ENCODE data around the gene HDAC4. TPM values are rescaled to one million over a fixed set of nuclear protein-coding genes. Genes with fewer than 3 reads are reported as not detected.

HDAC4 gene
- total RNA-seq, 1 experiment from 2014 or later = 40.1 TPM

DNA sequence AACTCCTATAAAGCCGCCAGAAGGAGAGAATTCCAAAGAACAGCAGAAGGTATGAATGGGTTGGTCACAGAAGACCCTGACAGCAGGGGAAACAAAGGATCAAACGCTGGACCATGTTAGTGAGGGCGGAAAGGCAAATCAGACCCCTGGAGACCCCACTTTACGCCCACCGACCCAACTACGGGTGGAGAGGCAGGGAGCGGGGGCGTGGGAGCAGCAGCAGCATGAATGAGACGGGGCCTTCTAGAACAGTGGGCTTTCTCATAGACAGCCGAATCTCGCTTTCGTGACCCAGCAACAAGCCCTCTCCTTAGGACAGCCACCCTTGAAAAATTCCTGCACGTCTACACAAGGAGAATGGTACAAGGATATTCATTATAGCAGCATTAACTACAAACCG, 191.0 kb downstream of the HDAC4 start:
- H3K27me3 ChIP-seq (ENCODE audit: control insufficient read depth, insufficient read depth, low read length) = no peaks in the 10 kb centered on the region
- no TSS peak for BruUV-seq (replicated peaks)
- no peaks in the 10 kb centered on the region for H3K9me3 ChIP-seq (ENCODE audit: control insufficient read depth, insufficient read depth, low read depth, low read length)
- intact Hi-C loops (cut with micrococcal nuclease; ENCODE audit: unreplicated experiment) = no loop called here
- no peak overlapping the region for H3K27ac ChIP-seq (ENCODE audit: low read length)
- DNase-seq (ENCODE audit: low read depth, low spot score) (no peak), ATAC-seq (no peak)
- ChIA-PET CTCF (no interaction called here), POLR2A (no interaction called here)
- no peak for TF ChIP-seq REST (IDR thresholded peaks at IDR 0.05; ENCODE audit: insufficient read depth in 1 of 2, low read depth in 2 of 2, low read length in 1 of 2)
- TF ChIP-seq SIN3A (IDR thresholded peaks at IDR 0.05; ENCODE audit: borderline replicate concordance, insufficient read depth, low read depth, low read length) = no peak
- no peak for TF ChIP-seq POLR2AphosphoS5 (IDR thresholded peaks at IDR 0.05; ENCODE audit: low read depth, low read length)
- no peak for TF ChIP-seq TCF7L2 (IDR thresholded peaks at IDR 0.05; ENCODE audit: low read depth, low read length)
- no peaks in the 10 kb centered on the region for H3K4me1 ChIP-seq (ENCODE audit: control insufficient read depth, insufficient read depth, low read length)
- no peaks in the 10 kb centered on the region for H3K36me3 ChIP-seq (ENCODE audit: control insufficient read depth, insufficient read depth, low read length)
- H3K4me3 ChIP-seq (ENCODE audit: low read depth in 2 of 2, low read length in 2 of 2) = no peak overlapping the region
- in situ Hi-C loops (cut with HindIII; ENCODE audit: low pct_unique_long_range_greater_than_20kb, low sequenced_read_pairs) = no loop called here

DNA sequence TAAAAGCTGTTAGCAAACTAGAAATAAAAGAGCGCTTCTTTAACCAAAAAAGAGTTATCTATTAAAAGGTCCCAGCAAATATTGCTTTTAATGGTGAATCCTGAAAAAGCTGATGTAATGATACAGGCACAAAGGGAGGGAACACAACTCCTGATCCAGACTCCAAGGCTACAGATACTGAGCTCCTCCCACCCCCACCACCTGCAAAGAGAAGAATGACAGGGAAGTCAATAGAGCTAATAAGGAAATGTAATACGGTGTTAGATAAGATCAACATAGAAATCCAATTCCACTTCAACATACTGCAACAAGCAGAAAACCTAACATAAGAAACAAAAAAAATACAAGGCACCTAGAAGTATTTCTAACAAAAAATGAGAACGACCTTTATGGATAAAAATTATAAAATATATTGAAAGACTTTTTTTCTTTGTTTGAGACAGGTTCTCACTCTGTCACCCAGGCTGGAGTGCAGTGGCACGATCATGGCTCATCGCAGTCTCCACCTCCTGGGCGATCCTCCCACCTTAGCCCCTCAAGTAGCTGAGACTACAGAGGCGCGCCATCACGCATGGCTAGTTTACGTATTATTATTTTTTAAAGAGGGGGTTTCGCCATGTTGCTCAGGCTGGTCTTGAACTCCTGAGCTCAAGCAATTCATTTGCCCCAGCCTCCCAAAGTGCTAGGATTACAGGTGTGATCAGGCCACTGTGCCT, 192.2 kb downstream of the HDAC4 start:
- no peak overlapping the region for H3K27ac ChIP-seq (ENCODE audit: low read length)
- no peak for ATAC-seq
- DNase-seq (ENCODE audit: low read depth, low spot score) = no peak
- in situ Hi-C loops (cut with HindIII; ENCODE audit: low pct_unique_long_range_greater_than_20kb, low sequenced_read_pairs) = no loop called here
- H3K36me3 ChIP-seq (ENCODE audit: control insufficient read depth, insufficient read depth, low read length) = no peaks in the 10 kb centered on the region
- H3K9me3 ChIP-seq (ENCODE audit: control insufficient read depth, insufficient read depth, low read depth, low read length) = no peaks in the 10 kb centered on the region
- intact Hi-C loops (cut with micrococcal nuclease; ENCODE audit: unreplicated experiment) = no loop called here
- ChIA-PET POLR2A (interaction anchor here (0.6 kb wide), 1 partner anchor 156 kb away, joined by 3 read pairs; no protein-coding TSS in a partner anchor), CTCF (no interaction called here)
- no peak overlapping the region for H3K4me3 ChIP-seq (ENCODE audit: low read depth in 2 of 2, low read length in 2 of 2)
- no peaks in the 10 kb centered on the region for H3K27me3 ChIP-seq (ENCODE audit: control insufficient read depth, insufficient read depth, low read length)
- no peak for TF ChIP-seq SIN3A (IDR thresholded peaks at IDR 0.05; ENCODE audit: borderline replicate concordance, insufficient read depth, low read depth, low read length)
- TF ChIP-seq POLR2AphosphoS5 (IDR thresholded peaks at IDR 0.05; ENCODE audit: low read depth, low read length) = no peak
- TF ChIP-seq, protein P1, sequence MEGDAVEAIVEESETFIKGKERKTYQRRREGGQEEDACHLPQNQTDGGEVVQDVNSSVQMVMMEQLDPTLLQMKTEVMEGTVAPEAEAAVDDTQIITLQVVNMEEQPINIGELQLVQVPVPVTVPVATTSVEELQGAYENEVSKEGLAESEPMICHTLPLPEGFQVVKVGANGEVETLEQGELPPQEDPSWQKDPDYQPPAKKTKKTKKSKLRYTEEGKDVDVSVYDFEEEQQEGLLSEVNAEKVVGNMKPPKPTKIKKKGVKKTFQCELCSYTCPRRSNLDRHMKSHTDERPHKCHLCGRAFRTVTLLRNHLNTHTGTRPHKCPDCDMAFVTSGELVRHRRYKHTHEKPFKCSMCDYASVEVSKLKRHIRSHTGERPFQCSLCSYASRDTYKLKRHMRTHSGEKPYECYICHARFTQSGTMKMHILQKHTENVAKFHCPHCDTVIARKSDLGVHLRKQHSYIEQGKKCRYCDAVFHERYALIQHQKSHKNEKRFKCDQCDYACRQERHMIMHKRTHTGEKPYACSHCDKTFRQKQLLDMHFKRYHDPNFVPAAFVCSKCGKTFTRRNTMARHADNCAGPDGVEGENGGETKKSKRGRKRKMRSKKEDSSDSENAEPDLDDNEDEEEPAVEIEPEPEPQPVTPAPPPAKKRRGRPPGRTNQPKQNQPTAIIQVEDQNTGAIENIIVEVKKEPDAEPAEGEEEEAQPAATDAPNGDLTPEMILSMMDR (IDR thresholded peaks at IDR 0.05) = no peak
- no peak for TF ChIP-seq REST (IDR thresholded peaks at IDR 0.05; ENCODE audit: insufficient read depth in 1 of 2, low read depth in 2 of 2, low read length in 1 of 2)
- TF ChIP-seq TCF7L2 (IDR thresholded peaks at IDR 0.05; ENCODE audit: low read depth, low read length) = no peak
- H3K4me1 ChIP-seq (ENCODE audit: control insufficient read depth, insufficient read depth, low read length) = no peaks in the 10 kb centered on the region
- no TSS peak for BruUV-seq (replicated peaks)
